Sigmoid colon (tissue), 7 donors: ENCODE results near the gene ARPP21. TPM values are rescaled to one million over a fixed set of nuclear protein-coding genes. Genes with fewer than 3 reads are reported as not detected.

Experiments used
- DNase-seq: peaks from one replicate; pipeline ENCODE4 v3.0.0-alpha.2; 2019
- H3K27ac ChIP-seq, 4 donors: fragments of 200-600 bp; sonication (generic); one replicate each; pipeline ENCODE4 v1.5.1; 2016 to 2019; ENCODE audit warnings: mild to moderate bottlenecking in 1 of 4
- H3K27me3 ChIP-seq, 3 donors: fragments of 200-600 bp; sonication (generic); one replicate each; pipeline ENCODE4 v1.5.1; 2019; ENCODE audit warnings: mild to moderate bottlenecking in 1 of 3
- H3K36me3 ChIP-seq, 4 donors: fragments of 200-600 bp; sonication (generic); one replicate each; pipeline ENCODE4 v1.5.1; 2016 to 2019
- H3K4me1 ChIP-seq, 4 donors: fragments of 200-600 bp; sonication (generic); one replicate each; pipeline ENCODE4 v1.5.1; 2017 to 2019
- H3K4me3 ChIP-seq, 4 donors: fragments of 200-600 bp; sonication (generic); one replicate each; pipeline ENCODE4 v1.5.1; 2017 to 2019; ENCODE audit warnings: mild to moderate bottlenecking in 2 of 4, moderate library complexity in 1 of 4
- H3K9me3 ChIP-seq, 4 donors: fragments of 200-600 bp in 3 of 4; sonication (generic) in 3 of 4; one replicate each; pipeline versions ENCODE4 v1.5.1 to v1.6.1; 2013 to 2019
- EP300 ChIP-seq, 4 donors: sonication (generic); formaldehyde crosslinking; IDR thresholded peaks; one replicate each; pipeline ENCODE4 v1.6.1; 2017; ENCODE audit warnings: antibody characterized with exemption in 4 of 4
- POLR2A ChIP-seq, 2 donors: fragments of 450-650 bp; IDR thresholded peaks; one replicate each; pipeline ENCODE4 v1.6.1; 2016; ENCODE audit warnings: antibody characterized with exemption in 2 of 2, mild to moderate bottlenecking in 2 of 2, moderate library complexity in 2 of 2
- POLR2AphosphoS5 ChIP-seq, 4 donors: sonication (generic); formaldehyde crosslinking; IDR thresholded peaks; one replicate each; pipeline ENCODE4 v1.6.1; 2017; ENCODE audit warnings: antibody characterized with exemption in 4 of 4
- WGBS, 2 donors: extraction: QIAGEN DNeasy Blood & Tissue Kit; methylation state at CpG; one replicate each; pipeline ENCODE4 v1.1.7; 2013; 5-methylcytosine and 5-hydroxymethylcytosine counted together
- intact Hi-C: fragments of 100-400 bp; cut with DNase I; formaldehyde crosslinking; loops from one replicate; pipeline ENCODE4 v1.15.1; 2023
- polyA plus RNA-seq, 3 donors: library from polyadenylated mRNA; stranded (reverse); fragments of 200-250 nt; gene quantifications; one replicate each; pipeline ENCODE4 v1.2.3, GENCODE V29; 2013
- total RNA-seq, 4 donors: library from RNA; depleted of rRNA; stranded (reverse); fragments of >200 nt; gene quantifications; one replicate each; pipeline ENCODE4 v1.1.0, GENCODE V29; 2016
- TF ChIP-seq, protein P1 (sequence below), 4 experiments: fragments of 450-650 bp in 3 of 4; fragments of 200-600 bp in 1 of 4; IDR thresholded peaks; one replicate each; pipeline ENCODE4 v1.5.1; 2016 to 2019; ENCODE audit warnings: antibody characterized with exemption in 4 of 4, mild to moderate bottlenecking in 3 of 4, moderate library complexity in 2 of 4
- donor health status: healthy with polysubstance abuse.
- donor health status: Bipolar disorder and iron deficiency.
- donor health status: healthy.

ARPP21 gene
- total and polyA plus RNA-seq, 7 donors = 0.51 to 1.9 (median 1.1) TPM; not detected in 2

DNA sequence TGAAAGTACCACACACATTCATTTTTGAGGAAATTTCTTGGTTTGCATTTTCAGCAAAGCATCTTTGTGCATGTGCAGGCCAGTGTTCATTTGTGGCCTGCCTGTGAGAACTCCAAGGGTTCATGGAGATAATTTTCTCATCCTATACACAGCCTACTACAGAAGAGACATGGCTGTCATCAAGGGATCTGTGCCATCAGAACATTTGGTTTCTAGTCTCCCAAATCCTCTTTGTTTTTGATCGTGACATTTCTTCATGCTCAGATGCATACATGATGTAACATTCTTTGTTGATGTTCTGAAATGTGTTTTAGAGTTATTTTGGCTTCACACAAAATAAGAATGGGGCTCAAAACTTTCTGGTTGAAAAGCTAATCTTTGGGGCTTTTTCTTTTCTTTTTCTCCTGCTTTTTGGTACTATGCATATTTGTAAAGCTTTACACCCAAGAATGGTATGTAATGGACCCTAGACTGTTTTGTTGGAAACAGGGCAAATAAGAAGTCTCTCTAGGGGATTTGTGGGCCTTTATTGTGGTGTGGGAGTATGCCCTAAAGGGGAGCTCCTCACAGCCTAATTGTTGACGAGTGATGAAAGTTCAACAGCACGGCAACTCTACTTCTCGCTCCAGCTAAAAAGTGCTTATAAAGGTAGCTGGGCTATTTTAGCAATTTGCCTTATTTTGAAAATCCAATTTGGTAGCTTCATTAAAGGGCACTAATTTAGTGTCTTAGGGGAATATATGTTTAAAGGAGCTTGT lies 3.2 kb upstream of the ARPP21 start:
- WGBS, 2 donors = 70 to 89% methylated on average over 4 of the region's 4 CpGs
- Histone ChIP-seq H3K27me3 (peaks cover 15 to 30% (median 16%) of the 10 kb centered on the region in 3 donors), H3K36me3 (no peaks in the 10 kb centered on the region), H3K27ac (no peak overlapping the region), H3K4me3 (no peak overlapping the region), H3K4me1 (peaks cover 0 to 16% (median 13%) of the 10 kb centered on the region in 4 donors), H3K9me3 (no peaks in the 10 kb centered on the region)
- no peak for DNase-seq
- TF ChIP-seq EP300 (IDR thresholded peaks at IDR 0.05) (no peak), POLR2AphosphoS5 (IDR thresholded peaks at IDR 0.05) (no peak), POLR2A (IDR thresholded peaks at IDR 0.05) (no peak)
- TF ChIP-seq, protein P1, sequence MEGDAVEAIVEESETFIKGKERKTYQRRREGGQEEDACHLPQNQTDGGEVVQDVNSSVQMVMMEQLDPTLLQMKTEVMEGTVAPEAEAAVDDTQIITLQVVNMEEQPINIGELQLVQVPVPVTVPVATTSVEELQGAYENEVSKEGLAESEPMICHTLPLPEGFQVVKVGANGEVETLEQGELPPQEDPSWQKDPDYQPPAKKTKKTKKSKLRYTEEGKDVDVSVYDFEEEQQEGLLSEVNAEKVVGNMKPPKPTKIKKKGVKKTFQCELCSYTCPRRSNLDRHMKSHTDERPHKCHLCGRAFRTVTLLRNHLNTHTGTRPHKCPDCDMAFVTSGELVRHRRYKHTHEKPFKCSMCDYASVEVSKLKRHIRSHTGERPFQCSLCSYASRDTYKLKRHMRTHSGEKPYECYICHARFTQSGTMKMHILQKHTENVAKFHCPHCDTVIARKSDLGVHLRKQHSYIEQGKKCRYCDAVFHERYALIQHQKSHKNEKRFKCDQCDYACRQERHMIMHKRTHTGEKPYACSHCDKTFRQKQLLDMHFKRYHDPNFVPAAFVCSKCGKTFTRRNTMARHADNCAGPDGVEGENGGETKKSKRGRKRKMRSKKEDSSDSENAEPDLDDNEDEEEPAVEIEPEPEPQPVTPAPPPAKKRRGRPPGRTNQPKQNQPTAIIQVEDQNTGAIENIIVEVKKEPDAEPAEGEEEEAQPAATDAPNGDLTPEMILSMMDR (IDR thresholded peaks at IDR 0.05) = no peak
- intact Hi-C loops = no loop called here

DNA sequence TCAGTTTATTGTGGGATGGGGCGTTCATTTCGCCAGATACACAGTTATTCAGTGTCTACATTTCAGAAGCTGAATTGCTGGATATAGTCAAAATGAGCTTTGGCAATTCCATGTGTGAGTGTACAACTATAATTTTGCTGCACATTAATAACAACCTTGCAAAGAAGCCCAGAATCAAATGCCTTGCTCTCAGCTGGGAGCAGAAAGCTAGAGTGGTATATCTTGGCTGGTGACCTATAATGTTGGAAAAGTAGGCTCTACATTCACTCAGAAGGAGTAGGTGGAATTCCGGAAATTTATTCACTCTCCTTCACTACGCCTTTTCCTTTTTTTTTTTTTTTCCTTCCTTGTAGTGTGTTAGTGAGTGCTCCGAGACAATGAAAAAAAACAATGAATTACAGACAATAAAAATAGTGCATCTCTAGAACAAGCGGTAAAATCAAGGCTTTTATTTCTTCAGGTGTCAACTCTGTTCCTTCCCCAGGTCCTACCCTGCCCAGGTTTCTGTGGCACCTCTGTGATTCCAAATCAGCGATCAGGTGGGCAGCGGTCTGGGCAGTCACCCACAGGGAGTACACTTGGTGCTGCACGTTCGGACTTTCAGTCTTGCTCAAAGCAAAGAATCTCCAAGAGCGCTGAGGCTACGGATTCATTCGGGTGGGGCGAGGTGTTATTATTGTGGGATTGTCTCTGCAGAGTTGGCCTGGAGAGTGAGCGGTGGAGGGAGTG lies 910 bp upstream of the ARPP21 start:
- Histone ChIP-seq H3K4me1 (peaks cover 0 to 16% (median 13%) of the 10 kb centered on the region in 4 donors), H3K36me3 (no peaks in the 10 kb centered on the region), H3K27ac (no peak overlapping the region), H3K9me3 (no peaks in the 10 kb centered on the region), H3K27me3 (peaks cover 15 to 38% (median 16%) of the 10 kb centered on the region in 3 donors), H3K4me3 (no peak overlapping the region)
- no peak for TF ChIP-seq EP300 (IDR thresholded peaks at IDR 0.05)
- TF ChIP-seq POLR2AphosphoS5 (IDR thresholded peaks at IDR 0.05) = no peak
- no peak for TF ChIP-seq POLR2A (IDR thresholded peaks at IDR 0.05)
- TF ChIP-seq, protein P1 (IDR thresholded peaks at IDR 0.05) = no peak
- 77 to 78% methylated on average over 15 of the region's 15 CpGs for WGBS, 2 donors
- intact Hi-C loops = no loop called here
- no peak for DNase-seq

DNA sequence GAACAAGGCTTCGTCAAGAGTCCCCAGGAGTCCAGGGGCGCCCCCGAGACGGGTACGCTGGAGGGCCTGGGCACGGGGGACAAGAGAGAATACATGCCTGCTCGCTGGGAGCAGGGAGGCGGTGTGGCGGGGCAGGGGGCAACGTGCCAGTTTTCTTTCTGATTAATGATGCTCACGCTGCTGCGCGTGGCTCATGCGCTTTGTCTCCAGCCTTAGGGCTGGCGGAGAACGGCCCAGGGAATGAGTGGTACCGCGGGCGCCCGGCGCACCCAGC lies 408 bp upstream of the ARPP21 start:
- Histone ChIP-seq H3K36me3 (no peaks in the 10 kb centered on the region), H3K4me1 (peaks cover 0 to 16% (median 13%) of the 10 kb centered on the region in 4 donors), H3K9me3 (no peaks in the 10 kb centered on the region), H3K4me3 (peak overlapping the region in 3 of 4 donors; percentile 26 to 44 (median 38)), H3K27me3 (peaks cover 15 to 38% (median 16%) of the 10 kb centered on the region in 3 donors), H3K27ac (no peak overlapping the region)
- TF ChIP-seq POLR2A (IDR thresholded peaks at IDR 0.05) (no peak), POLR2AphosphoS5 (IDR thresholded peaks at IDR 0.05) (no peak)
- DNase-seq = no peak
- intact Hi-C loops = no loop called here
- 12 to 26% methylated on average over 21 of the region's 21 CpGs for WGBS, 2 donors

DNA sequence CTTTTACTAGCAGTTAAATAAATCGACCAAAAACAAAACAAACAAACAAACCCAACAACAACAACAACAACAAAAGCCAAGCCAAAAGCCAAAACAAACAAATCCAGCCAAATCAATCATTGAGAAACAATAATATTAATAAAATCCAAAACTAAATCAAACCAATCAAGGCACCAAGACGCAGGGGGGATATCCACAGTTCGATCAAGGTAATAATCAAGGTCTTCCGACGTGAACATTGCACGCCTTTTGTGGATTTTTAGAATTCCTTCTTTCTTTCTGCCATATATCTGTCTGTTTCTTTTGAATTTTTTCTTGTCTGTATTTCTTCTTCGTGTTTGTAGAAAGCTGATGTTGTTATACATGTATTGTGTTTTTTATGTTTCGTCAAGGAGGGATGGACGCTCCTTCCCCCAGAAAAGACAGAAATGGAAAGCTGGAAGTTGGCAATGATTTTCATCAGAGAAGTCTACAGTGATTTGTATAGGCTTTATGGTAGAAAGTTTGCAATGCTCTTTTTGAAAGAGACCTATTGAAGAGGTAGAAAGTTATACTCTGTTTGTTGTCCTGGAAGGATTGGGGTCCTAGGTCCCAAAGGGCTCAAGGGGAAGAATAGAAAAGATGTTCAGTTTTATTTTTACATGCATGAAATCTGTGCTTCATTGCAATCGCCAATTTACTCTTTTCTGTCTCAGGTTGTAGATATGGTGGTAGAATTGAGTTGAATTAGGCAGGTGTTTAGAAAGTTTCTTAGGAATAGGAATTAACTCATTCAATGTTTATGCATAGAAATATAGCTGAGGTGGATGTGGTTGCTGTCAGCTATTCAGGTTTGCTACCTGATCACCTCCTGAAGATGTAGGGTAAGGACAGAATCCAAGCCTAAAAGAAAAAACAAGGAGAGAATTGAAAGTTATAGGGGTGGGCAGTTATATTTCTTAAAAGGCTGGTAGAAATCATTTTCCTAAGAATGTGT lies 1.2 kb downstream of the ARPP21 start:
- H3K4me3 ChIP-seq = peak overlapping the region in 2 of 4 donors; percentile 38 to 44
- DNase-seq = no peak
- intact Hi-C loops = no loop called here

DNA sequence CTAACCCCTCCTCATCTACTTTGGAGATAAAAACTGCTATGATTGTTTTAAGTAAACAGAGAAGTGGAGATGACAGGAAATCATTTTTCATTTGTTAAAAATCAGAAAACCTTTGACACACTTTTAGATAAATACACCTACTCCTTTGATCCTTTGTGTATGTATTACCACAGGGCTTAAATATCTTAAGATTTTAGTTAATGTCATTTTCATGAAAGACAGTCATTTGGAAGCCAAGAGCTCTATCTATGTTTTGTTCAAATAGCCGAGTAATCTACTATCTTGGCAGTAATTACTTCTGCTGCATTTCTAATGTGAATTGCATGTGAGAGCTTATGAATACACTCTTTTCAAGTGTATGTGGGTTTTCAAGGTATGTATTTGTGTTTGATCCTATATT lies 2.0 kb downstream of the ARPP21 start:
- Histone ChIP-seq H3K4me3 (no peak overlapping the region), H3K36me3 (no peaks in the 10 kb centered on the region), H3K4me1 (peaks cover 0 to 16% (median 13%) of the 10 kb centered on the region in 4 donors), H3K9me3 (no peaks in the 10 kb centered on the region), H3K27ac (no peak overlapping the region), H3K27me3 (peaks cover 15 to 38% (median 16%) of the 10 kb centered on the region in 3 donors)
- DNase-seq = no peak
- intact Hi-C loops = no loop called here
- TF ChIP-seq POLR2AphosphoS5 (IDR thresholded peaks at IDR 0.05) = no peak
- TF ChIP-seq, protein P1 (IDR thresholded peaks at IDR 0.05) = no peak
- TF ChIP-seq EP300 (IDR thresholded peaks at IDR 0.05) = no peak
- TF ChIP-seq POLR2A (IDR thresholded peaks at IDR 0.05) = no peak
- WGBS, 2 donors = 30 to 54% methylated on average over 1 of the region's 1 CpG

More for the DNA sequence above, 1.2 kb downstream of the ARPP21 start:
- 49 to 53% methylated on average over 10 of the region's 10 CpGs for WGBS, 2 donors
- TF ChIP-seq POLR2A (IDR thresholded peaks at IDR 0.05) = no peak
- Histone ChIP-seq H3K36me3 (no peaks in the 10 kb centered on the region), H3K4me1 (peaks cover 0 to 16% (median 13%) of the 10 kb centered on the region in 4 donors), H3K9me3 (no peaks in the 10 kb centered on the region), H3K27me3 (peaks cover 15 to 38% (median 16%) of the 10 kb centered on the region in 3 donors), H3K27ac (no peak overlapping the region)
